ENCODE data around the gene FPGS.

FPGS gene

DNA sequence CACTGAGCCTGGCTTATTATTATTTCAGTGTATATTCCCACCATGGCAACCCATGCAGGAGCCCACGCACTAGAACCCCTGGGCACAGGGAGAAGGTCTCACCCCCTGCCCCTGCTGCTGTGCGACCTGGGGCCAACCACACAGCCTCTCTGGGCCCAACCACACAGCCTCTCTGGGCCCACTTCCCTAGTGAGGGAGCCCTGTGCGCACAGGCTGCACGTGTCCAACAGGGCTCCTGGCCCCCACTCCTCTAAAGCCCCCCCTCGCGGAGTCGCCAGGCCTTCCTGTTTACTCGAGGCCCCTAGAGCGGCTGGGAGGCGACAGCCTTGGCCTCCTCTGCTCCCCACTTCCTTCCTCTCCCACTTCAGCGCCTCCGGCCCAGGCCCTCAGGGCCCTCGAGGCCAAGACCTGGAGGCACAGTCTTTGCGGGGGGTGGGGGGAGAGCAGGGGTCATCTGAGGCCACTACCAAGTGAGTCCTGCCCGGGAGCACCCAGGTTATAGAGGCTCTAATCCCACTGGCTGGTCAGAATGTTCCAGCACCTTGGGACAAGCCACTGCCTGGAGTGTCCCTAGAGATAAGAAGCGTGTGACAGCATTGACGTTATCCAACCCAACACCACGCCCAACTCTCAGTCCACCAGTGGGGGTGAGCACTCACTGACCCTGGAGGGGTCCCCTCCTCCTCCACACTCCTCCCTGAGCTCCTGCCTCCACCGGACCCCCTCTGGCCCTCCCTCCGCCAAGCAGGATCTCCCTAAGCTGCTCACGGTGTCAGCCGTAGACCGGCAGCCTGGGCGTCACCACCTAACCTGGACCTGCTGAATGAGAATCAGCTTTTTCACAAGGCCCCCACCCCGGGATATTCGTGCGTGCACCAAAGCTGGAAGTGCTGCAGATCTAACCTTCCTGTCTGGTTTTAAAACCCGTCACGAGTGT is 59.7 kb downstream of the FPGS start:
- H3K27ac Mint-ChIP-seq, result peak overlapping the region; percentile 82 to 95
- no peaks in the 10 kb centered on the region for H3K9me3 Mint-ChIP-seq
- H3K4me1 Mint-ChIP-seq, result peaks cover 40% of the 10 kb centered on the region
- peak overlapping the region in 1 of 2 donors; percentile 16 for H3K4me3 Mint-ChIP-seq
- H3K27me3 Mint-ChIP-seq, result no peaks in the 10 kb centered on the region
- peak in 1 of 2 donors; percentile 58 for DNase-seq
- ATAC-seq, result peak; percentile 68

DNA sequence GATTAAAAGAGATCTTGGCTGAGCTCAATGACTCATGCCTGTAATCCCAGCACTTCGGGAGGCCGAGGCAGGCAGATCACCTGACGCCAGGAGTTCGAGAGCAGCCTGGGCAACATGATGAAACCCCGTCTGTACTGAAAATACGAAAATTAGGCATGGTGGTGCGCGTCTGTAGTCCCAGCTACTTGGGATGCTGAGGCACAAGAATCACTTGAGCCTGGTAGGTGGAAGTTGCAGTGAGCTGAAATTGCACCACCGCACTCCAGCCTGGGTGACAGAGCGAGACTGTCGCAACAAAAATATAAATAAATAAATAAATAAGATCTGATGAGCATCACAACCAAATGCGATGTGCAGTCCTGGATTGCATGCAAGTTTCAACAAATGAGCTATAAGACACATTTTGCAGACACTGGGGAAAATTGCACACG is 60.5 kb downstream of the FPGS start:
- Mint-ChIP-seq H3K4me3 (no peak overlapping the region), H3K9me3 (no peaks in the 10 kb centered on the region), H3K27me3 (no peaks in the 10 kb centered on the region), H3K27ac (no peak overlapping the region), H3K4me1 (peaks cover 34% of the 10 kb centered on the region)
- DNase-seq (no peak), ATAC-seq (no peak)
